CD8-positive, alpha-beta memory T cell (primary cell): ENCODE data around the gene CDHR3. TPM values are rescaled to one million over a fixed set of nuclear protein-coding genes. Genes with fewer than 3 reads are reported as not detected.

Experiments
- CTCF ChIA-PET: fragments of 350-600 bp; sonication (Branson Sonifier 250); formaldehyde crosslinking; loops from one replicate; lab custom pipeline; 2021; ENCODE audit warnings: antibody characterized with exemption; lab: Charles Lee
- POLR2A ChIA-PET: fragments of 350-600 bp; sonication (Branson Sonifier 250); formaldehyde crosslinking; loops from one replicate; lab custom pipeline; 2021; ENCODE audit warnings: antibody characterized with exemption; lab: Charles Lee
- DNase-seq, 5 donors: peaks; one replicate each; pipeline versions ENCODE4 v3.0.0 to v3.0.0-alpha.2; 2020 to 2022; ENCODE audit warnings: mixed read lengths in 1 of 5
- H3K27ac ChIP-seq: one replicate; pipeline ENCODE4 v1.7.0; 2013; ENCODE audit warnings: low read depth, mild to moderate bottlenecking, low read length, moderate library complexity
- H3K27me3 ChIP-seq: 2 replicates; pipeline ENCODE4 v1.7.0; 2013; ENCODE audit warnings: low read length, mild to moderate bottlenecking; ENCODE audit not compliant: insufficient read depth, poor library complexity, severe bottlenecking
- H3K36me3 ChIP-seq: 2 replicates; pipeline ENCODE4 v1.7.0; 2013; ENCODE audit warnings: mild to moderate bottlenecking, low read length, moderate library complexity; ENCODE audit not compliant: insufficient read depth
- H3K4me1 ChIP-seq: 2 replicates; pipeline ENCODE4 v1.7.0; 2013; ENCODE audit warnings: mild to moderate bottlenecking, low read length, moderate library complexity; ENCODE audit not compliant: insufficient read depth
- H3K4me3 ChIP-seq: 2 replicates; pipeline ENCODE4 v1.7.0; 2013; ENCODE audit warnings: mild to moderate bottlenecking, low read length
- H3K9me3 ChIP-seq: 2 replicates; pipeline ENCODE4 v1.7.0; 2013; ENCODE audit warnings: mild to moderate bottlenecking, low read length
- H3K27ac Mint-ChIP-seq, 8 donors: one replicate each; pipeline ENCODE4 v1.8.0; 2020 to 2021; ENCODE audit warnings: mixed read lengths in 8 of 8, mild to moderate bottlenecking in 6 of 8, inconsistent platforms in 3 of 8, moderate library complexity in 3 of 8
- H3K27me3 Mint-ChIP-seq, 2 donors: one replicate each; pipeline ENCODE4 v1.8.0; 2020 to 2021; ENCODE audit warnings: mixed read lengths in 2 of 2, mild to moderate bottlenecking in 1 of 2, moderate library complexity in 1 of 2
- H3K36me3 Mint-ChIP-seq, 3 donors: one replicate each; pipeline ENCODE4 v1.8.0; 2020 to 2021; ENCODE audit warnings: mixed read lengths in 3 of 3, inconsistent platforms in 1 of 3, mild to moderate bottlenecking in 1 of 3
- H3K4me1 Mint-ChIP-seq, 3 donors: one replicate each; pipeline ENCODE4 v1.8.0; 2020 to 2021; ENCODE audit warnings: mixed read lengths in 3 of 3, inconsistent platforms in 1 of 3, mild to moderate bottlenecking in 1 of 3
- H3K4me3 Mint-ChIP-seq, 7 donors: one replicate each; pipeline ENCODE4 v1.8.0; 2020 to 2021; ENCODE audit warnings: mixed read lengths in 7 of 7, mild to moderate bottlenecking in 6 of 7, moderate library complexity in 4 of 7, inconsistent platforms in 2 of 7
- H3K9me3 Mint-ChIP-seq, 5 donors: one replicate each; pipeline ENCODE4 v1.8.0; 2020 to 2022; ENCODE audit warnings: mixed read lengths in 5 of 5, mild to moderate bottlenecking in 3 of 5, moderate library complexity in 2 of 5, inconsistent platforms in 1 of 5
- polyA plus RNA-seq: library from polyadenylated mRNA; unstranded; fragments of 300-500 nt; fragmentation: Illumina TruSeq; gene quantifications from one replicate; pipeline ENCODE4 v1.2.3, GENCODE V29; 2021
- total RNA-seq, 2 experiments: library from RNA; stranded (reverse); gene quantifications; one replicate each; pipeline ENCODE4 v1.2.3, GENCODE V29; 2021

Gene CDHR3
- total and polyA plus RNA-seq, 3 experiments from 2014 or later, result 0.55 to 1.7 (median 1.4) TPM

DNA sequence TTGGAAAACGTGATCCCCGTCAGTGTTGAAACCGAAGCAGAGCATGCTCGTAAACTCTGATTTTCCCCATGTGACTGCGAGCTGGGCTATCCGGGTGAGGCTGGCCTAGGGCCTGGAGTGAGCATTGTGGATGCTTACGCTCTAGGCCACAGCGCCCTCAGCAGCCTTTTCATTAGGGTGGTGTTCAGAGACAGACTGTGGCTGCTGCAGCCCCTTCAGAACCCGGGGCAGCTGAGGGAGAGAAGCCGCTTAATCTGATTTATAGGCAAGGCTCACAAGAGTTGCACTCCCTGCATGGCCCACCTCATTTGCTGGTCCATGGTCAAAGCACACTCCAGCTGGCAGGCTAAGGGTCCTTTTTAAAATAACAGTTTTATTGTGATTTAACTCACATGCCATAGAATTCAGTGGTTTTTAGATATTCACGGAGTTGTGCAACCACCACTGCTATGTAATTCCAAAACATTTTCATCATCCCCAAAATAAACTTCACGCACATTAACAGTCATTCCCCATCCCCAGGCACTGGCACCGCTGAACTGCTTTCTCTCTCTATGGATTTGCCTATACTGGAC is 76.5 kb downstream of the CDHR3 start:
- Histone ChIP-seq H3K4me1 (peaks cover 30% of the 10 kb centered on the region), H3K27me3 (no peaks in the 10 kb centered on the region), H3K27ac (no peak overlapping the region), H3K9me3 (no peaks in the 10 kb centered on the region), H3K36me3 (no peaks in the 10 kb centered on the region), H3K4me3 (no peak overlapping the region)
- Mint-ChIP-seq H3K36me3 (no peaks in the 10 kb centered on the region), H3K9me3 (no peaks in the 10 kb centered on the region), H3K4me3 (no peak overlapping the region), H3K27me3 (peaks cover 0 to 10% of the 10 kb centered on the region in 2 donors), H3K27ac (peak overlapping the region in 1 of 8 donors; percentile 56), H3K4me1 (peaks cover 15 to 31% (median 30%) of the 10 kb centered on the region in 3 donors)
- CTCF ChIA-PET, result interaction anchor here (1.6 to 9.5 kb wide), 4 partner anchors 8 to 382 kb away, joined by 4 to 113 read pairs (median 20); no protein-coding TSS in a partner anchor
- no peak for DNase-seq
- POLR2A ChIA-PET, result interaction anchor here (0.7 kb wide), 1 partner anchor 18 kb away, joined by 3 read pairs; no protein-coding TSS in a partner anchor

DNA sequence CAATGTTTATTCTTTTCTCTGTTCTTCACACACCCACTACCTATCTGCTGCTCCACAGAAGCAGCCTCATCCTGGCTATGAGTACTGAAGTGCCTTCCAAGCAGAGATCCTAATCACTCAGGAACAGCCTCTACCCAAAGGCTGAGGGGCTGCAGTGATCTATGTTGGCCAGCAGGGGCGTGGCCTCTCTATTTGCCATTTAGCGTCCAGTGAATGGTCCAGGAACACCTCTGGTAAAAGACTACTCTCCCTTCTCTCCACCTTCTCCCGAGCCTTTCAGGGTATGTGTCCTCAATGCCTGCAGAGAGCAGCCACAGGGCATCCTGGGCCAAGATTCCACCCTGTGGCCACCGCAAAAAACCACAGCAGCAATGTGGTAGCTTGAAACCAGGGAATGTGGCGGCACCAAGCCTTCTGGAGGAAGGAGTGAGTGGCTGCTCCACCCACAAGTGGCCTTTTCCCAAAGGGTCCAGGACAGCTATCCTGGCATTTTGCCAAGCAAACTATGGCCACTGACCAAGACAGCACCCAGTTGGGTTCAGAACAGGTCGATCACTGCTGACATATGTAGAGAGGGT is 78.2 kb downstream of the CDHR3 start:
- H3K36me3 ChIP-seq, result no peaks in the 10 kb centered on the region
- Mint-ChIP-seq H3K27ac (peak overlapping the region in 3 of 8 donors; percentile 6 to 14 (median 8)), H3K27me3 (peaks cover 2 to 11% of the 10 kb centered on the region in 2 donors), H3K4me1 (peaks cover 15 to 31% (median 30%) of the 10 kb centered on the region in 3 donors), H3K9me3 (no peaks in the 10 kb centered on the region), H3K36me3 (no peaks in the 10 kb centered on the region), H3K4me3 (no peak overlapping the region)
- no peak overlapping the region for H3K27ac ChIP-seq
- H3K27me3 ChIP-seq, result no peaks in the 10 kb centered on the region
- H3K4me3 ChIP-seq, result no peak overlapping the region
- H3K4me1 ChIP-seq, result peaks cover 30% of the 10 kb centered on the region
- ChIA-PET POLR2A (interaction anchor here (1.2 kb wide), 1 partner anchor 280 kb away, joined by 4 read pairs; no protein-coding TSS in a partner anchor), CTCF (interaction anchor here (1.3 to 9.5 kb wide), 14 partner anchors 10 to 389 kb away, joined by 3 to 113 read pairs (median 12); partner anchors contain the start of gene ATXN7L1)
- H3K9me3 ChIP-seq, result no peaks in the 10 kb centered on the region
- peak in 2 of 5 donors; percentile 10 to 29 for DNase-seq

DNA sequence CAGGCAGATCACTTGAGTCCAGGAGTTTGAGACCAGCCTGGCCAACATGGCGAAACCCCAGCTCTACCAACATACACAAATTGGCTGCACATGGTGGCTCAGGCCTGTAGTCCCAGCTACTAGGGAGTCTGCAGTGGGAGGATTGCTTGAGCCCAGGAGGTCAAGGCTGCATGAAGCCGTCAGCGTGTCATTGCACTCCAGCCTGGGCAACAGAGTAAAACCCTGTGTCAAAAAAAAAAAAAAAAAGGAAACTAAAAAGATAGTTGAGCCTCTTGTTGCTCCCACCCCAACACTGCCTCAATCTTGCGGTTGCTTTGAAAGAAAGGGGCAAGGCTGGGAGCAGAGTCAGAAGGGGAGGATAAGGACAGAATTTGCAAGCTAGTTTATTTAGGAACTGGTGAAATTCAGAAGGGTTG is 79.1 kb downstream of the CDHR3 start:
- CTCF ChIA-PET, result interaction anchor here (0.7 to 9.5 kb wide), 27 partner anchors 8 to 770 kb away, joined by 3 to 113 read pairs (median 7); partner anchors contain the start of gene ATXN7L1
- Mint-ChIP-seq H3K4me1 (peaks cover 15 to 31% (median 30%) of the 10 kb centered on the region in 3 donors), H3K36me3 (no peaks in the 10 kb centered on the region), H3K27ac (peak overlapping the region in 3 of 8 donors; percentile 35 to 78 (median 43)), H3K4me3 (peak overlapping the region in 2 of 7 donors; percentile 9 to 42), H3K27me3 (peaks cover 2 to 11% of the 10 kb centered on the region in 2 donors), H3K9me3 (no peaks in the 10 kb centered on the region)
- Histone ChIP-seq H3K4me1 (peaks cover 30% of the 10 kb centered on the region), H3K4me3 (no peak overlapping the region), H3K27me3 (no peaks in the 10 kb centered on the region), H3K27ac (no peak overlapping the region), H3K36me3 (no peaks in the 10 kb centered on the region), H3K9me3 (no peaks in the 10 kb centered on the region)
- no peak for DNase-seq
- POLR2A ChIA-PET, result interaction anchor here (1.1 to 1.2 kb wide), 2 partner anchors 20 to 281 kb away, joined by 4 to 5 read pairs; no protein-coding TSS in a partner anchor

DNA sequence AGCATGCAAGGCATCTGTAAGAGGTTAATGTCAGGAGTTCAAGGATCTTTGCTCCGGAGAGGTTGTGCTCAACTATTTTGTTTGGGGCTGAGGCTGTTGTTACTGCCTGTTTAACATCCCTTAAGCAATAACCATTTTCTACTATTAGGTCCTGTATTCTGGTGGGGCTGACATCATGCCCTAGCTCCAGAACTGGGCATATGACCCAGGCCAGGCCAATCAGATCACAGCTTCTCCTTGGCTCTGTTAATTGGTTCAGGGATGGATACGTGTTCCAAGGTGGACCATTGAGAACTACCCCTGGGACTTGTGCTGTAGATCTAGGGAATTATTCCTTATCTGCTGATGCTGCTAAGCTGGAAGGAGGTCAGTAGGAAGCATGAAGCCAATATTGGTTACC is 82.1 kb downstream of the CDHR3 start:
- Mint-ChIP-seq H3K4me3 (no peak overlapping the region), H3K9me3 (no peaks in the 10 kb centered on the region), H3K27ac (no peak overlapping the region), H3K27me3 (peaks cover 2 to 11% of the 10 kb centered on the region in 2 donors), H3K36me3 (no peaks in the 10 kb centered on the region), H3K4me1 (peaks cover 15 to 29% (median 26%) of the 10 kb centered on the region in 3 donors)
- H3K4me3 ChIP-seq, result no peak overlapping the region
- no peaks in the 10 kb centered on the region for H3K27me3 ChIP-seq
- H3K36me3 ChIP-seq, result no peaks in the 10 kb centered on the region
- no peaks in the 10 kb centered on the region for H3K9me3 ChIP-seq
- ChIA-PET CTCF (interaction anchor here (9.5 kb wide), 1 partner anchor 282 kb away, joined by 113 read pairs; no protein-coding TSS in a partner anchor), POLR2A (no interaction called here)
- no peak for DNase-seq
- no peak overlapping the region for H3K27ac ChIP-seq
- H3K4me1 ChIP-seq, result peaks cover 29% of the 10 kb centered on the region

DNA sequence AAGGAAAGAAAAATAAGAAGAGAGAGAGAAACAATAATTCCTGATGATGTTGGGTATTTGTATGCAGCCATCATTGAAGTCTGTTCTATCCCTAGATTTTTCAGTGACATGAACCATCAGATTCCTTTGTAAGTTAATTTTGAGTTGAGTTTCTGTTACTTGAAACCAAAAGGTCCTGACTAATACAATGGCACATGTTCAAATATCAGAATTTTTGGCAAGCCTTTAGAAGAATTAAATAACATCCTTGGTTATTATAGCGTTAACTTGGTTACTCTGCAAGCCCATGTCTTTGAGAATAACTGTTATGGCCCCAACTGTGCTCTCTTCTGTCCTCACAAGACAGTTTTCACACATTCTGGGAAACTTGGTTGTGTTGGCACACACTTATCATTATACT is 82.5 kb downstream of the CDHR3 start:
- no peaks in the 10 kb centered on the region for H3K36me3 Mint-ChIP-seq
- H3K9me3 Mint-ChIP-seq, result no peaks in the 10 kb centered on the region
- H3K27me3 ChIP-seq, result no peaks in the 10 kb centered on the region
- no peaks in the 10 kb centered on the region for H3K36me3 ChIP-seq
- no peak overlapping the region for H3K4me3 Mint-ChIP-seq
- H3K4me1 Mint-ChIP-seq, result peaks cover 15 to 25% (median 22%) of the 10 kb centered on the region in 3 donors
- CTCF ChIA-PET, result no interaction called here
- no peak overlapping the region for H3K27ac Mint-ChIP-seq
- H3K9me3 ChIP-seq, result no peaks in the 10 kb centered on the region
- peaks cover 2 to 11% of the 10 kb centered on the region in 2 donors for H3K27me3 Mint-ChIP-seq
- POLR2A ChIA-PET, result no interaction called here
- no peak for DNase-seq
- peaks cover 25% of the 10 kb centered on the region for H3K4me1 ChIP-seq
- H3K4me3 ChIP-seq, result no peak overlapping the region
- H3K27ac ChIP-seq, result no peak overlapping the region

DNA sequence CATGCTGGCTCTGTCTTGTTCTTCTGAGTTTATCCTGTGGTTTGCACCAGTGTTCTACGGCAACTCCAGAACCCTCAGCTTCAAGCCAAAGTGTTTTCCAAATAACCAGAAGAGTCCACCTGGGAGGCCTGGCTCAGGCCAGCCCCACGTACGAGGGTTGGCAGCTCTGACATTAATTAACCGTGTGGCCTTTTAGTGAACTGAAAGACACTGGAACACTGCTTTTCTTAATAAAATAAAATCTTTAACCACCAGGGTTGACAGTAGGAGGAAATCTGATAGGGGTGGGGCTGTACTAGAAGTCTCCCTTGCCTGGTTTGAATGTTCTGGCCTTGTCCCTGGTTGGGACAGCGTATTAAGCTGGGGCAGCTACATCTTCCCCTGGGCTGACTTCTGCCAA is 84.1 kb downstream of the CDHR3 start:
- peaks cover 8 to 9% (median 8%) of the 10 kb centered on the region in 3 donors for H3K4me1 Mint-ChIP-seq
- peaks cover 4 to 11% of the 10 kb centered on the region in 2 donors for H3K27me3 Mint-ChIP-seq
- H3K9me3 Mint-ChIP-seq, result no peaks in the 10 kb centered on the region
- Histone ChIP-seq H3K9me3 (no peaks in the 10 kb centered on the region), H3K27me3 (no peaks in the 10 kb centered on the region), H3K36me3 (no peaks in the 10 kb centered on the region), H3K4me1 (peaks cover 9% of the 10 kb centered on the region), H3K4me3 (no peak overlapping the region), H3K27ac (no peak overlapping the region)
- ChIA-PET POLR2A (no interaction called here), CTCF (interaction anchor here (1.3 to 2.4 kb wide), 4 partner anchors 10 to 286 kb away, joined by 3 to 11 read pairs (median 8); no protein-coding TSS in a partner anchor)
- no peaks in the 10 kb centered on the region for H3K36me3 Mint-ChIP-seq
- no peak overlapping the region for H3K4me3 Mint-ChIP-seq
- DNase-seq, result no peak
- no peak overlapping the region for H3K27ac Mint-ChIP-seq

DNA sequence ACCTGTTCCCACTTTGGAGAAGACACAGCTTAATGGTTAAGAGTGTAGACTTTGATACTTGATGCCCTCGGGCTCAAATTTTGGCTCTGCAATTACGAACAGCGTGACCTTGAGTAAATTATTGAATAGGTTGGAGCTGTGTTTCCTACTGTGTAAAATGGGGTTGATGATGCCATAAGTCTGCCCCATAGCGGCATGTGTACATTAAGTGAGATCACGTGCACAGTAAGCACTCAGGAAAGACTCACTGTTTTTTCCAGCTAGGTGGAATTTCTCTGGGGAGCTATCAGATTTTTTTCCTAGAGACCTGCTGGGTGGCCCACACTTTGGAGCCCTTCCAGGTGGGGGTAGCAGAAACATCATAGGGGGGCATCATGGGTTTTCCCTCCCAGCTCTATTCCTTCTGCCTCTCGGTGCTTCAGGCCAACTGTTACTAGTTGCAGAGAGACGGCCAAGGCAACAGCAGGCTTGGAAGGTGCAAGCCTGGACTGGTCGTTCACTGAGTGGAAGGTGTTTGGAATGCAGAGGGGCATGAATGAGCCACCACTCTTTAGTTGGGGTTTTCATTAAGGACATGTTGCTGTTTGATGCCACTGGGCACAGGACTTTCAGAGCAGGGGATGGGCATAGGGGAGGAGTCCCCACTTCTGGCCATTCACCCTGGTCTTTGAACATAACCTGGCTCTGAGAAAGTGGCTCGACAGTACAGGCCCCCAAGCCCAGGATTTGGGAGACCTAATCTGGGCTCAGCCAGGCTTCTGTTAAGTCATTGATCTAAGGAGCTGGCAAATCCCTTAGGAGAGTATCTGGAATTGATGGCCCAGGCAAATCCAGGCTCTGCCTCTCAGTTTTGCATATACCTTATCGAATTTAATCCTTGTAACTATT is 85.0 kb downstream of the CDHR3 start:
- Histone ChIP-seq H3K4me3 (no peak overlapping the region), H3K9me3 (no peaks in the 10 kb centered on the region), H3K27me3 (no peaks in the 10 kb centered on the region), H3K27ac (no peak overlapping the region), H3K4me1 (peaks cover under 1% of the 10 kb centered on the region), H3K36me3 (no peaks in the 10 kb centered on the region)
- ChIA-PET POLR2A (no interaction called here), CTCF (interaction anchor here (0.6 to 2.4 kb wide), 5 partner anchors 9 to 287 kb away, joined by 3 to 11 read pairs (median 6); no protein-coding TSS in a partner anchor)
- Mint-ChIP-seq H3K36me3 (no peaks in the 10 kb centered on the region), H3K4me3 (no peak overlapping the region), H3K27ac (no peak overlapping the region), H3K9me3 (no peaks in the 10 kb centered on the region), H3K4me1 (no peaks in the 10 kb centered on the region), H3K27me3 (peaks cover 4 to 8% of the 10 kb centered on the region in 2 donors)
- no peak for DNase-seq
